ENCODE data around the gene C3AR1.
"Not testable (repeated sequence)": the region's sequence is repeated elsewhere in the genome, so short reads cannot be mapped to it uniquely, and the experiment has no call there.

The C3AR1 gene

DNA sequence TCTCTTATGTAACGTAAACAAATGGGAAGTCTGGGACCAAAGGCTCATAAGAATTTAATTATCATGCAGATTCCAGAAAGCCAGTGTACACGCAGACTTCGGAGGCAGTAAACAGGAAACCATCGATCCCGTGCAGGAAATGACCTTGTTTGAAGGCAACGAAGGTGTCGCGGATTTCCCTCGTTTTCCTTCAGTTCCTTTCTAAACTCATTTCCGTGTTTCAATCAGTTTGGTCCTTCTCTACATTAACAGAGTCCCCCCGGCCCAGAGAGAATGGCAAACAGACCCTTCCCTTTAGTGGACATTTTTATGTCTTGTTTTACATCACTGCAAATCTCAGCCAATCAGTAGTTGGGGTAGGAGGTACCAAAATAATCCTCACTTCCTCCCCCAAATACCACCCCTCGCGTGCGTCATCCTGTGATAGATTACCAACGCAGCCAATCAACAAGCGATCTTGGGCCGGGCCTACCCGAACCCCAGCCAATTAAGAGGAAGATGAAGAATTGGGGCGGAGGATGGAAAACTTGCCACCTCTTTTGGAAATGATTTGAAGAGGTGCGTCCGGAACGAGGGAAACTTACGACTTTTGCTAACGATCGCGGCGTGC is 39.8 kb downstream of the C3AR1 start:
- DNase-seq = peak; percentile 92

DNA sequence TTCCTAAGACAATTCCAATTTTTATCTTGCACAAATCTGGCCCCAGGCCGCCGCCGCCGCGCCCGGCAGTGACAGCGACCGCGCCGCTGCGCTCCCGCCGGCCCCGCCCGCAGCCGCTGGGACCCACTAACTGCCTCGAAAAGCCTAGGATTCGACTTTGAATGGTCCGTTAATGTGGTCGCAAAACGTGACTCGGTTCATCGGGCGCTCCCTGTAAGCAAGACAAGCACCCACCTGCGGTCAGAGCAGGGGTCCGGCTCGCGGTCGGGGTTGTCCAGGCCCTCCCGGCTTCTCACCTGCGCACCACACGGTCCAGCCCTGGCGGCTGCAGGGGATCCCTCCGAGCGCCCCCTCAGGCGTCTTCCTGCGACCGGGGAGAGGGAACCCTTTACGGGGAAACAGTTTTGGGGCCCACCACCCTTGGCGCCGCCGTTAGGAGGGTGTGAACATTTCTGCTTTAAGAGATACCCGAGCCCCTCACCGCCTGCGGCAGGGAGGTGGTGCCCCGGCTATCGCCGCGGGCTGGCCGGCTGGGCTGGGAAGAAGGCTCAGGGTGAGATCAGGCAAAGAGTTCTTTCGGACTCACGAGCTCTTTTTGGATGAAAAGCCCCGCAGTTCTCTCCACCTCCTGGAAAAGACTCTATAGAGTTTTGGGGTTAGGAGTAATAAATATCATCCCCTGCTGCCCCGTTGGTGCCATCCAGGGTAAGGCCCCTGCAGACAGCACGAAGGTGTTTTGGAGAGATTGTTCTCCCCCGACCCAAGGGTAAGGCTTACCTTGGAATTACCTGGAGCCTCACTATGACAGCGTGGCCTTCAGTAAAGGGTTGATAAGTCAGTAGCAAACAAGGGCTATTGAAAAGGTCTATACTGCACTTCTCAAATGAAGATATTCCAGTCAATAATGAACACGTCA is 47.2 kb downstream of the C3AR1 start:
- DNase-seq = peak; percentile 31

DNA sequence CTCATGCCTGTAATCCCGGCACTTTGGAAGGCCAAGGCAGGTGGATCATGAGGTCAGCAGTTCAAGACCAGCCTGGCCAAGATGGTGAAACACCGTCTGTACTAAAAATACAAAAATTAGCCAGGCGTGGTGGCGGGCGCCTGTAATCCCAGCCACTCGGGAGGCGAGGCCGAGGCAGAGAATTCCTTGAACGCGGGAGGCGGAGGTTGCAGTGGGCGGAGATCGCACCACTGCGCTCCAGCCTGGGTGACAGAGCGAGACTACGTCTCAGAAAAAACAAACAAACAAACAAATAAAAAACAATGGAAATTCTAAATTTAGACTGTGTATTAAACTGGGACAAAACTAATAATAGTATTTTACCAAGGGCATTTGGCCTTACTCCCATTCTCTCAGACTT is 47.9 kb downstream of the C3AR1 start:
- DNase-seq = not testable (repeated sequence)

DNA sequence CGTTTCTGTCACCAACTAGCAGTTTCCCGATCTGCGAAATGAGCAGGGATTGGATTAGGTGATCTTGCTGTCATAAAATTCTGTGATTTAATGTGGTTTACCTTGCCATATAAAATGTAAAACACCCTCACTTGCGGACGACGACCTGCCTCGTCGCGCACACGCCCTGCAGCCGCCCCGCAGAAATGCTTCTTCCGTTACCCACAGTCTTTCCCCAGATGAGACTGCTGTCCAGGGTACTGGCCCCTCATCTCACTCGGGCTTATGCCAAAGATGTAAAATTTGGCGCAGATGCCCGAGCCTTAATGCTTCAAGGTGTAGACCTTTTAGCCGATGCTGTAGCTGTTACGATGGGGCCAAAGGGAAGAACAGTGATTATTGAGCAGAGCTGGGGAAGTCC is 51.3 kb downstream of the C3AR1 start:
- DNase-seq = no peak

DNA sequence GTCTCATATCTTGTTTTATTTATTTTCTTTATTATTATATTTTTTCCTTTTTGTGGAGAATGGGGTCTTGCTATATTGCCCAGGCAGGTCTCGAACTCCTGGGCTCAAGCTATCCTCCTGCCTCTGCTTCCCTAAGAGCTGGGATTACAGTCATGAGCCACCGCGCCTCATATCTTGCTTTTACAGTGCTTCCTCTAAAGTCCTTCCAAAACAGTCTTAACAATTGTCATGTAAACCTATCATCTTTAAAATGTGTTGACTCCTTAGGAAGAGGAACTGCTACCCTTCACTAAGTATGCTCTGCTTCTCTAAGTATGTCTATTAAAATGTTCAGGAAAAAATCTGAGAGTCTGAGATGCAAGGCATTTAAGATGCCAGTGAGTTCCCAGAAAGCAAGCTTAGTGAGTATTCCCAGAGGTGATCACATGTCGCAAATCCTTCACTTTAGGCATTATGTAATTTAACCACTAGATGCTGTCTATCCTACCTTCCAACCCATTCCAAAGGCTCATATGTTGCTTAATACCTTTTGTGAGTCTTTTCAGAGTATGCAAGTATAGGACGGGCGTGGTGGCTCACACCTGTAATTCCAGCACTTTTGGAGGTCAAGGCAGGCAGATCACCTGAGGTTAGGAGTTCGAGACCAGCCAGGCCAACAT is 53.4 kb downstream of the C3AR1 start:
- no peak for DNase-seq

DNA sequence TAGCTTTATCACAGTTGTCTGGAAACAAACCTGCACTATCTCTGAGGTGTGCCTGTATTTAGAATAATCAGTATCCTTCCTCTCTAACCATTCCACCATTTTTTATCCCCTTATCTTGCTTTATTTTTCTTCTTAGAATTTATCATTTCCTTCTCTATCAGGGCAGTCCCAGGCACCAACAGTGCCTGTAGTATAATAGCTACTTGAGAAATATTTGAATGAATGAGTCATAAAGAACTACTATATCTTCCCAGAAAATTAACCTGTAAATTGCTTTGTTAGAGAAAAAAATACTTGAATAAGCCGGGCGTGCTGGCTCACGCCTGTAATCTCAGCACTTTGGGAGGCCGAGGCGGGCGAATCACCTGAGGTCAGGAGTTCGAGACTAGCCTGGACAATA is 54.8 kb downstream of the C3AR1 start:
- DNase-seq = no peak
